K562 (cell line): ENCODE data around the gene DOLPP1. TPM values are rescaled to one million over a fixed set of nuclear protein-coding genes. Genes with fewer than 3 reads are reported as not detected.

Experiments used
- ATF1 ChIP-seq, 2 experiments: fragments of 450-650 bp in 1 of 2; IDR thresholded peaks; 2 replicates each; pipeline ENCODE4 v1.6.1; 2016; ENCODE audit warnings: missing compliant biosample characterization in 1 of 2, missing genetic modification characterization in 1 of 2
- CHD4 ChIP-seq: fragments of 200-600 bp; sonication (generic); IDR thresholded peaks from 3 replicates; pipeline ENCODE4 v1.6.1; 2012; ENCODE audit warnings: low read depth, mild to moderate bottlenecking, mixed read lengths, low read length, inconsistent platforms; ENCODE audit not compliant: insufficient read depth, insufficient replicate concordance, poor library complexity, severe bottlenecking
- CXXC5 ChIP-seq: fragments of 250-450 bp; sonication (Bioruptor Pico); IDR thresholded peaks from 2 replicates; pipeline ENCODE4 v1.8.0; 2022; ENCODE audit warnings: inconsistent platforms, mild to moderate bottlenecking, moderate library complexity
- DPF2 ChIP-seq: fragments of 450-650 bp; IDR thresholded peaks from 2 replicates; pipeline ENCODE4 v1.6.1; 2016
- HNRNPUL1 ChIP-seq: fragments of 200-400 bp; formaldehyde crosslinking; IDR thresholded peaks from 2 replicates; pipeline ENCODE4 v1.6.1; 2017; ENCODE audit warnings: low read length
- PML ChIP-seq: IDR thresholded peaks from 2 replicates; pipeline ENCODE4 v1.6.1; 2012; ENCODE audit warnings: low read length, inconsistent platforms
- SIN3B ChIP-seq: fragments of 450-650 bp; IDR thresholded peaks from 2 replicates; pipeline ENCODE4 v1.6.1; 2017; ENCODE audit warnings: low read depth, mild to moderate bottlenecking, moderate library complexity
- SMARCE1 ChIP-seq: fragments of 450-650 bp; IDR thresholded peaks from 2 replicates; pipeline ENCODE4 v1.7.1; 2016; ENCODE audit warnings: mild to moderate bottlenecking
- TBP ChIP-seq: optimal IDR thresholded peaks from 2 replicates; pipeline ENCODE3; 2011; ENCODE audit warnings: low read depth, low read length, improper control_type of control experiment
- ZBTB8A ChIP-seq: fragments of 450-650 bp; IDR thresholded peaks from 2 replicates; pipeline ENCODE4 v1.6.1; 2018; ENCODE audit warnings: mild to moderate bottlenecking, moderate library complexity; ENCODE audit not compliant: partially characterized antibody
- ZHX1 ChIP-seq: fragments of 150-350 bp; conservative IDR thresholded peaks from 2 replicates; pipeline ENCODE4 v1.6.1; 2014; ENCODE audit warnings: low read length
- ZNF280A ChIP-seq: fragments of 450-650 bp; IDR thresholded peaks from 2 replicates; pipeline ENCODE4 v1.6.1; 2018; ENCODE audit warnings: mild to moderate bottlenecking, low read depth; ENCODE audit not compliant: partially characterized antibody
- ZNF318 ChIP-seq, 2 experiments: fragments of 450-650 bp; IDR thresholded peaks; 2 replicates each; pipeline ENCODE4 v1.6.1; 2016; ENCODE audit warnings: mild to moderate bottlenecking in 2 of 2, borderline replicate concordance in 1 of 2, low read depth in 1 of 2, moderate library complexity in 1 of 2
- ZNF384 ChIP-seq: IDR thresholded peaks from 2 replicates; pipeline ENCODE4 v1.6.1; 2012; ENCODE audit warnings: low read depth, low read length, improper control_type of control experiment
- polyA plus RNA-seq, 8 experiments: library from polyadenylated mRNA; depleted of rRNA in 4 of 8; stranded (reverse) in 5 of 8; unstranded in 3 of 8; fragments of >200 nt; fragmentation: Nextera tagmentation in 2 of 8; fragmentation: Illumina TruSeq in 1 of 8; extraction: Ambion mirVana in 2 of 8; extraction: Trizol in 1 of 8; gene quantifications; 2 replicates each; pipeline versions ENCODE4 v1.2.1 to v1.2.3, GENCODE V29; 2011 to 2014; ENCODE audit warnings: inconsistent platforms in 1 of 8, missing spikeins in 1 of 8
- total RNA-seq, 7 experiments: library from RNA; depleted of rRNA in 6 of 7; stranded (reverse); fragments of >200 nt in 6 of 7; fragmentation: Illumina TruSeq in 2 of 7; extraction: Trizol in 2 of 7; gene quantifications; 2 replicates each; pipeline versions ENCODE4 v1.2.1 to v1.2.3, GENCODE V29; 2011 to 2021; ENCODE audit warnings: low replicate concordance in 1 of 7
- TF ChIP-seq, protein P1 (sequence below): fragments of 450-650 bp; IDR thresholded peaks from one replicate; pipeline ENCODE4 v1.6.1; 2018; ENCODE audit warnings: mild to moderate bottlenecking, moderate library complexity; ENCODE audit not compliant: partially characterized antibody

The DOLPP1 gene
- total and polyA plus RNA-seq, 9 of the 15 experiments (the other 6 are each of a cell fraction or from before 2014, with no cell fraction given) = 3.0 to 39.8 (median 30.5) TPM

- TF ChIP-seq ZNF384 (no peak), ZHX1 (no peak), ZBTB8A (no peak), ATF1 (CRISPR knock-in tag; IDR thresholded peaks at IDR 0.05) (no peak), ATF1 (tag; IDR thresholded peaks at IDR 0.05) (no peak), CHD4 (peak; percentile 86), DPF2 (no peak), ZNF318 (IDR thresholded peaks at IDR 0.05; ENCODE audit: borderline replicate concordance in 1 of 2, low read depth in 1 of 2) (no peak), PML (no peak), SIN3B (0 out of 2 replicates have a peak, but pooled peaks have one; percentile 8), CXXC5 (no peak), HNRNPUL1 (no peak), ZNF280A (no peak), TBP (no peak), SMARCE1 (no peak)
- TF ChIP-seq, protein P1, sequence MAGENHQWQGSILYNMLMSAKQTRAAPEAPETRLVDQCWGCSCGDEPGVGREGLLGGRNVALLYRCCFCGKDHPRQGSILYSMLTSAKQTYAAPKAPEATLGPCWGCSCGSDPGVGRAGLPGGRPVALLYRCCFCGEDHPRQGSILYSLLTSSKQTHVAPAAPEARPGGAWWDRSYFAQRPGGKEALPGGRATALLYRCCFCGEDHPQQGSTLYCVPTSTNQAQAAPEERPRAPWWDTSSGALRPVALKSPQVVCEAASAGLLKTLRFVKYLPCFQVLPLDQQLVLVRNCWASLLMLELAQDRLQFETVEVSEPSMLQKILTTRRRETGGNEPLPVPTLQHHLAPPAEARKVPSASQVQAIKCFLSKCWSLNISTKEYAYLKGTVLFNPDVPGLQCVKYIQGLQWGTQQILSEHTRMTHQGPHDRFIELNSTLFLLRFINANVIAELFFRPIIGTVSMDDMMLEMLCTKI = no peak
These were observed 662 bp upstream of the DOLPP1 start (continued) for GRCh38 chr9:129080298-129080600.
